Endothelial cell of umbilical vein (primary cell): ENCODE data around the gene KERA. TPM values are rescaled to one million over a fixed set of nuclear protein-coding genes. Genes with fewer than 3 reads are reported as not detected.

Experiments
- BruUV-seq: library from RNA; stranded (reverse); fragments of 400-500 nt; replicated peaks from 2 replicates; lab custom pipeline; 2021; lab: Mats Ljungman, UMichigan
- CTCF ChIA-PET: fragments of 300-600, 350-600 bp; sonication (Branson Sonifier 250); formaldehyde crosslinking; loops from one replicate; lab custom pipeline; 2021; ENCODE audit warnings: antibody characterized with exemption, inconsistent platforms; lab: Charles Lee
- POLR2A ChIA-PET: fragments of 300-600, 350-600 bp; sonication (Branson Sonifier 250); formaldehyde crosslinking; loops from one replicate; lab custom pipeline; 2021; ENCODE audit warnings: antibody characterized with exemption, inconsistent platforms; lab: Charles Lee
- DNase-seq: peaks from one replicate; pipeline ENCODE4 v3.0.0-alpha.2; 2011; ENCODE audit warnings: low read depth, low spot score
- FAIRE-seq: peaks from 2 replicates; lab custom pipeline; 2011; peaks lifted over from hg19 to GRCh38; lab: Jason Lieb, UNC
- H2AFZ ChIP-seq: 2 replicates; pipeline ENCODE4 v1.6.0; 2012; ENCODE audit warnings: low read depth, low read length, control low read depth, inconsistent platforms
- H3K27ac ChIP-seq: 2 replicates; pipeline ENCODE4 v1.5.1; 2011; ENCODE audit warnings: low read depth, mild to moderate bottlenecking, control low read depth, low read length, moderate library complexity; ENCODE audit not compliant: insufficient read depth
- H3K27me3 ChIP-seq, 2 experiments: 2 replicates each; pipeline versions ENCODE4 v1.6.0 to v1.6.1; 2011; ENCODE audit warnings: low read length in 2 of 2, mixed read lengths in 1 of 2; ENCODE audit not compliant: control insufficient read depth in 2 of 2, insufficient read depth in 2 of 2
- H3K36me3 ChIP-seq, 2 experiments: 2 replicates in 1 of 2; 3 replicates in 1 of 2; pipeline ENCODE4 v1.5.1; 2011; ENCODE audit warnings: low read length in 2 of 2, mild to moderate bottlenecking in 1 of 2, moderate library complexity in 1 of 2; ENCODE audit not compliant: control insufficient read depth in 2 of 2, insufficient read depth in 2 of 2; ENCODE audit errors: extremely low read depth in 1 of 2
- H3K4me1 ChIP-seq: 3 replicates; pipeline ENCODE4 v1.5.1; 2011; ENCODE audit warnings: mild to moderate bottlenecking, low read length; ENCODE audit not compliant: control insufficient read depth, insufficient read depth; ENCODE audit errors: extremely low read depth
- H3K4me2 ChIP-seq: 2 replicates; pipeline ENCODE4 v1.6.1; 2011; ENCODE audit warnings: low read length, control low read depth, mixed read lengths; ENCODE audit not compliant: insufficient read depth
- H3K4me3 ChIP-seq, 3 experiments: fragments of 200-600 bp in 1 of 3; sonication (generic), shearing (Covaris generic) in 1 of 3; replicated peaks in 1 of 3; 2 replicates each; pipeline ENCODE4 v1.5.1; 2011 to 2016; ENCODE audit warnings: control low read depth in 3 of 3, low read length in 3 of 3, mild to moderate bottlenecking in 2 of 3, inconsistent platforms in 1 of 3, low read depth in 1 of 3, moderate library complexity in 1 of 3; ENCODE audit not compliant: insufficient read depth in 1 of 3
- H3K79me2 ChIP-seq: 2 replicates; pipeline ENCODE4 v1.6.0; 2012; ENCODE audit warnings: low read length, inconsistent platforms; ENCODE audit not compliant: control insufficient read depth, insufficient read depth
- H3K9ac ChIP-seq: replicated peaks from 2 replicates; pipeline ENCODE3; 2011; ENCODE audit warnings: low read length, control low read depth; ENCODE audit not compliant: insufficient read depth; ENCODE audit errors: extremely low read depth
- H3K9me1 ChIP-seq: replicated peaks from 3 replicates; pipeline ENCODE4 v1.6.0; 2011; ENCODE audit warnings: mild to moderate bottlenecking, low read length; ENCODE audit not compliant: control insufficient read depth, insufficient read depth; ENCODE audit errors: extremely low read depth
- H3K9me3 ChIP-seq: replicated peaks from 2 replicates; pipeline ENCODE4 v1.5.1; 2012; ENCODE audit warnings: low read length, inconsistent platforms; ENCODE audit not compliant: control insufficient read depth, insufficient read depth
- H4K20me1 ChIP-seq: replicated peaks from 2 replicates; pipeline ENCODE3; 2011; ENCODE audit warnings: mild to moderate bottlenecking, low read length; ENCODE audit not compliant: control insufficient read depth, insufficient read depth; ENCODE audit errors: extremely low read depth
- EZH2 ChIP-seq: IDR thresholded peaks from 2 replicates; pipeline ENCODE4 v1.6.1; 2012; ENCODE audit warnings: borderline replicate concordance, low read depth, mild to moderate bottlenecking, moderate library complexity, low read length, inconsistent platforms; ENCODE audit not compliant: severe bottlenecking
- FOS ChIP-seq: IDR thresholded peaks from 2 replicates; pipeline ENCODE4 v1.6.1; 2011; ENCODE audit warnings: mild to moderate bottlenecking, low read length, moderate library complexity, borderline replicate concordance; ENCODE audit not compliant: insufficient read depth
- GATA2 ChIP-seq: IDR thresholded peaks from 2 replicates; pipeline ENCODE4 v1.7.0; 2011; ENCODE audit warnings: low read depth, mild to moderate bottlenecking, moderate library complexity, mixed read lengths, low read length; ENCODE audit not compliant: insufficient read length, insufficient read depth
- JUN ChIP-seq: IDR thresholded peaks from 2 replicates; pipeline ENCODE4 v1.6.1; 2011; ENCODE audit warnings: borderline replicate concordance, low read depth; ENCODE audit not compliant: insufficient read length, insufficient read depth
- MYC ChIP-seq: IDR thresholded peaks from one replicate; pipeline ENCODE4 v1.6.1; 2011; ENCODE audit warnings: mild to moderate bottlenecking, low read depth, low read length
- POLR2A ChIP-seq: IDR thresholded peaks from 2 replicates; pipeline ENCODE4 v1.6.1; 2012; ENCODE audit warnings: low read depth, mild to moderate bottlenecking, control low read depth, low read length
- POLR2AphosphoS5 ChIP-seq: IDR thresholded peaks from 2 replicates; pipeline ENCODE4 v1.6.1; 2012; ENCODE audit warnings: low read depth, mild to moderate bottlenecking, control low read depth, low read length, moderate library complexity; ENCODE audit not compliant: insufficient read depth
- dilution Hi-C: fragments of 300-500 bp; cut with MboI; formaldehyde crosslinking; loops from one replicate; pipeline ENCODE4 v1.15.0; 2019; ENCODE audit warnings: low sequenced_read_pairs; ENCODE audit not compliant: extremely low pct_ligation_motif_present
- intact Hi-C: fragments of 100-400 bp; cut with micrococcal nuclease; formaldehyde crosslinking; loops from one replicate; pipeline ENCODE4 v1.10.0; 2022
- polyA plus RNA-seq, 4 experiments: library from polyadenylated mRNA; depleted of rRNA in 3 of 4; stranded (reverse) in 3 of 4; unstranded in 1 of 4; fragments of >200 nt; gene quantifications; 2 replicates each; pipeline versions ENCODE4 v1.2.1 to v1.2.3, GENCODE V29; 2011 to 2012; ENCODE audit warnings: missing spikeins in 1 of 4
- total RNA-seq: library from RNA; stranded (reverse); gene quantifications from 2 replicates; pipeline ENCODE4 v1.2.3, GENCODE V29; 2021
- TF ChIP-seq, protein P1 (sequence below), 2 donors: IDR thresholded peaks; 1 replicate in 1 of 2; 2 replicates in 1 of 2; pipeline ENCODE4 v1.5.1; 2011; ENCODE audit warnings: low read length in 2 of 2, mild to moderate bottlenecking in 2 of 2, moderate library complexity in 2 of 2, control low read depth in 1 of 2, inconsistent platforms in 1 of 2, low read depth in 1 of 2; ENCODE audit not compliant: insufficient read depth in 1 of 2; ENCODE audit errors: extremely low read depth in 1 of 2
- TF ChIP-seq, protein P2 (sequence below): IDR thresholded peaks from 2 replicates; pipeline ENCODE4 v1.6.1; 2011; ENCODE audit not compliant: insufficient read depth, insufficient read length

Gene KERA
- total and polyA plus RNA-seq, 2 donors (not counting 3 experiments of a cell fraction or from before 2014, with no cell fraction given) = not detected

DNA sequence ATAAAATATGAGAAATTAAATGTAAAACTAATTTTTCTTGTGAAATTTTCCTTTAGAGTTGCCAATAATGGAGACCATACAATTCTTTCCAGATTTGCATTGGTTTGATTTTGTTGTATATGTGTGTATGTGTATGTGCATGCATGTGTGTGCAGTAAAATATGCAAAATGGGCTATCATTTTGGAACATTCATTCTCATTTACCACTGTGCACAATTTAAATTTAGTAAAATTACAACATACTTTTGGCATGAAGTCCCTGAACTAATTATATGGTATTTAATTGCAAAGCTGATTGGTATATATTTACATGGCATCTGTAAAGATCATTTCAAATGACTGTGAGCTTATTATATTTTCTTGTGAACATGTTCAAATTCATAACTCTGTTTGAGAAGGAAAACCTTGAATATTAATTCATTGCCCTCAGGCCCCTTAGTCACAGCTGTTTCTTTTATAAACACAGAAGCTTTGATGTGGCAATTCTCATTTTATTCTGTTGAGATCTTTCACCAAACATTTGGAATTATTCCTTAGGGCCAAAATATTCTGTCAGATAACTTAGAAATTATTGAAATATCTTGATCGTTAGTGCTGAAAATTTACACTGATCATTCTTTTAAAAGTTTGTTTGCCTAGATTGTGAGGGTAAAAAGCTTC lies 17.6 kb downstream of the KERA start:
- Histone ChIP-seq H2AFZ (no peak overlapping the region), H3K9ac (no peak overlapping the region), H3K4me3 (no peak overlapping the region), H3K4me1 (no peaks in the 10 kb centered on the region), H3K9me1 (no peaks in the 10 kb centered on the region), H4K20me1 (no peaks in the 10 kb centered on the region), H3K79me2 (no peaks in the 10 kb centered on the region), H3K36me3 (no peaks in the 10 kb centered on the region), H3K9me3 (no peaks in the 10 kb centered on the region), H3K27me3 (no peaks in the 10 kb centered on the region), H3K4me2 (no peak overlapping the region), H3K27ac (no peak overlapping the region)
- intact Hi-C loops (no loop called here), dilution Hi-C loops (no loop called here)
- no peak for FAIRE-seq
- CTCF ChIA-PET = interaction anchor here (1.0 to 1.4 kb wide), 2 partner anchors 11 to 286 kb away, joined by 3 to 6 read pairs; no protein-coding TSS in a partner anchor
- no TSS peak for BruUV-seq
- no peak for DNase-seq
- POLR2A ChIA-PET = no interaction called here
- TF ChIP-seq MYC (no peak), GATA2 (no peak), FOS (no peak), EZH2 (no peak), POLR2AphosphoS5 (no peak), POLR2A (no peak), JUN (no peak)
- TF ChIP-seq, protein P1, sequence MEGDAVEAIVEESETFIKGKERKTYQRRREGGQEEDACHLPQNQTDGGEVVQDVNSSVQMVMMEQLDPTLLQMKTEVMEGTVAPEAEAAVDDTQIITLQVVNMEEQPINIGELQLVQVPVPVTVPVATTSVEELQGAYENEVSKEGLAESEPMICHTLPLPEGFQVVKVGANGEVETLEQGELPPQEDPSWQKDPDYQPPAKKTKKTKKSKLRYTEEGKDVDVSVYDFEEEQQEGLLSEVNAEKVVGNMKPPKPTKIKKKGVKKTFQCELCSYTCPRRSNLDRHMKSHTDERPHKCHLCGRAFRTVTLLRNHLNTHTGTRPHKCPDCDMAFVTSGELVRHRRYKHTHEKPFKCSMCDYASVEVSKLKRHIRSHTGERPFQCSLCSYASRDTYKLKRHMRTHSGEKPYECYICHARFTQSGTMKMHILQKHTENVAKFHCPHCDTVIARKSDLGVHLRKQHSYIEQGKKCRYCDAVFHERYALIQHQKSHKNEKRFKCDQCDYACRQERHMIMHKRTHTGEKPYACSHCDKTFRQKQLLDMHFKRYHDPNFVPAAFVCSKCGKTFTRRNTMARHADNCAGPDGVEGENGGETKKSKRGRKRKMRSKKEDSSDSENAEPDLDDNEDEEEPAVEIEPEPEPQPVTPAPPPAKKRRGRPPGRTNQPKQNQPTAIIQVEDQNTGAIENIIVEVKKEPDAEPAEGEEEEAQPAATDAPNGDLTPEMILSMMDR (IDR thresholded peaks at IDR 0.05; ENCODE audit: extremely low read depth in 1 of 2, insufficient read depth in 1 of 2, low read depth in 1 of 2, low read length in 2 of 2) = no peak
- TF ChIP-seq, protein P2, sequence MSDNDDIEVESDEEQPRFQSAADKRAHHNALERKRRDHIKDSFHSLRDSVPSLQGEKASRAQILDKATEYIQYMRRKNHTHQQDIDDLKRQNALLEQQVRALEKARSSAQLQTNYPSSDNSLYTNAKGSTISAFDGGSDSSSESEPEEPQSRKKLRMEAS = no peak
